HG02798 (cell line): ENCODE results near the gene XXYLT1.
A peak's percentile ranks its signal among the peaks of the same experiment; 100 is the strongest.

ENCODE experiments used
- ATAC-seq: cut with Tn5 transposase; IDR thresholded peaks from one replicate; pipeline ENCODE4 v1.9.1; 2021; ENCODE audit warnings: mild to moderate bottlenecking; ENCODE audit not compliant: unreplicated experiment, poor library complexity

The XXYLT1 gene

DNA sequence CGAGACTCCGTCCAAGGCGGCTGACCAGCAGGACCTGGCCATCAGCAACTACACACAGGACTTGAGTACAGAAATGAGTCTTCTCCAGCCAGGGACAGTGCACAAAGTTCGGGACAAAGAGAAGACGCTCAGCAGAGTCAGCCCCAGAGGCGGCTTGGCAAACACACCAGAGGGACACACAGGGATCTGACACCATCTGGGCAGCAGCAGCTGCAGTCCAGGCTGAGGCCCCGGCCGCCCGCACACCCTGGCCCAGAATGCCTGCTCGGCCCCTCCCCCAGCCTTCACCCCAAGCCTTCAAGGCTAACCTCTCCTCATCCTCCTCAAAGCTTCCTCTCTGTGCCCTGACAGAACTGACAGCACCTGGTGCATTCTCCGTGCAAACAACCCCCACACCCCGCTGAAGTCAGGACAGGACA is 61.1 kb downstream of the XXYLT1 start:
- ATAC-seq = no peak

DNA sequence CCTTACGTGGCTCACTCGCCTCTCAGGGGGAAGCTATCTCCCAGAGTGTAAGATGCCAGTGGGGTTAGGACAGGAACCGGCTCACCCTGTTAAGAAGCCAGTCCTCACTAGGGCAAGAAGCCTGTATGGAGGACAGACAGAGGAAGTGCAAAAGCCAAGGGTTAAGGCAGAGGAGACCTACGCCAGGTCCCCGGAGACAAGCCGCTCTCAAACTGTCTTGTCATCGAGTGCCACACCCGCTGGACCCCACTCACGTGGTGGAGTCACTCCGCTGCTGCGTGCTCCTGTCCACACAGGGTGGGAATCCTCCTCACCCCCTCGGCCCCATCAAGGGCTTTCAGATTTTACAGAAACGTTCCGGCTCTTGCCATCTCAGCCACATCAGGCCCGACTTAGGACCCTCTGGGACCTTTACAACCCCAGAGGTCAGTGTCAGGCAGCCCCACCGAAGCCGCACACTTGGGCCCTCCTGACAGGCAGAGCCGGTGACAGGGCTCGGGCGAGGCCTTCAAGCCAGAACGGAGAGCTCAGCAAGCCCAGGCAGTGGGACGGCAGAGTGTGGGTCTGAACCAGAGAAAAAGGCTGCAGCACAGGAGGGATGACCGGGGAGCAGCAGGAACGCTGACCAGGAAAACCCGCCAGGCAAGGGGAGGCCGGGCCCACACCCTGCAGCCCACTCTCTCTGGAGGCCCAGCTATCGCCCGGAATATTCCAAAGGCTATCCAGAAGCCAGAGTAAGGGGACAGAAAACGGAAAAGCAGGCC is 61.7 kb downstream of the XXYLT1 start:
- no peak for ATAC-seq

DNA sequence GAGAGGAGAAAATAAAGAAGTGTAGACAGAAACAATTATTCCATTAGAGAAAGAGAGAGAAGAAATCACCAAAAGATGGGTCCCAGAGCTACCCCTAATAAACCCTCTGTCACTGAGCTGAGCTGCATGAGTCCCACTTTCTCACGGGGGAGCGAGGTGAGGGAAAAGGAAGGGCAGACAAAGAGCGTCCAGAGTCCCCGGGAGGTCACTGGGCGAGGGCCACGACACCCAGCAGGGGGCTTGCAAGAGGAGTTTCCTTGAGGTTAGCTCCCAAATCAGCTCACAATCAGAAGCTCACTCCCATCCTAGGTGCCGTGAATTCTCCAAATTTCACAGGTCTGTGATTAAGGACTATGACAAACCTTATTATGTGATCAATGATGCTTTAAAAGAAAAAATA is 62.3 kb downstream of the XXYLT1 start:
- ATAC-seq = no peak

DNA sequence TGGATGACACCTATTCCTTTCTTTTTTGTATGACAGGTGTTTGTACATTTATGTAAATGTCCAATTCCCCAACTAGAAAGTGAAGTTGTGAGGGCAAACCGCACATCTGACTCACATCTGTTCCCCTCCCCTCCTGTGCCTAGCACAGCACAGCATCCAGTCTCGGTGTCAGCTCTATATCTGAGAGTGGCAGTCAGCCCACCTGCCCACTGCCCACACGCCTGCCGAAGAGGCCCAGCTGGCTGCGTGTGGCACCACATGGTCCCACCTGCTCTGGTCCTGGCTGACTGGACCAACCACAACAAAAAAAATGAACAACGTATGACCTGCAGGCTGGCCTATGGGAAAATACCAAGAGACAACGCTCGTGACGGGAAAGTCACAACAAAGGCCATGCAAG is 62.8 kb downstream of the XXYLT1 start:
- ATAC-seq = peak; percentile 94

DNA sequence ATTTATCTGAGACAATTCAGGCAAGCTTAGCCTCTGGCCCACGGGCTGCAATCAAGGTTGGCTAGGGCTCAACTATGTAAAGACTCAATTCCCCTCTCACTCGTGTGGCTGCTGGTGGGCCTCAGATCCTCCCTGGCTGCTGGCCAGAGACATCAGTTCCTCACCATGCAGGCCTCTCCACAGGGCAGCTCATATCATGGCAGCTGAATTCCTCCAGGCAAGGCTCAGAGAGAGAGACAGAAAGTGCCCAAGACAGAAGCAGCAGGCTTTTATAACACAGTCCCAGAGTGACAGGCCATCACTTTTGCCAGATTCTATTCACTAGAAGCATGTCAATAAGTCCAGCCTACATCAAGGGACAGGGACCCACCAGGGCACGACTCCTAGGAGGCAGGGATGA is 63.2 kb downstream of the XXYLT1 start:
- peak; percentile 31 for ATAC-seq

DNA sequence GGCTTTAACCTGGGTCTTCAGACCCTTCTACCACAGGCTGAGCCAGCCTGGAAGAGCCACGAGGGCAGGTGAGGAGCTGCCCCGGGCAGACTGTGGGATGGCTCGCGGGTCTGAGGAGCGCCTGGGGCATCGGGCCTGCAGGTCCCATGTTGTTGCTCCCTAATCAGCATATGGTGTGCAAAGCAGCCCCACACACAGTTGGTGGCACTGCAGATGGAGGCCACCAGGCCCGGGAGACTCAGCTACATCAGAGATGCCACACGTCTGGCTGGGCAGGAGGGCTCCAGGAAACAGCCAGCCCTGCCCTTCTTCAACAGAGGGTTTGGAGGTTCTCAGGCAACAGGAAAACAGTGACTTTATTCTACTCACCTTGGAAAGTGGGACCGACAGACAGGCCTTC is 63.9 kb downstream of the XXYLT1 start:
- no peak for ATAC-seq

DNA sequence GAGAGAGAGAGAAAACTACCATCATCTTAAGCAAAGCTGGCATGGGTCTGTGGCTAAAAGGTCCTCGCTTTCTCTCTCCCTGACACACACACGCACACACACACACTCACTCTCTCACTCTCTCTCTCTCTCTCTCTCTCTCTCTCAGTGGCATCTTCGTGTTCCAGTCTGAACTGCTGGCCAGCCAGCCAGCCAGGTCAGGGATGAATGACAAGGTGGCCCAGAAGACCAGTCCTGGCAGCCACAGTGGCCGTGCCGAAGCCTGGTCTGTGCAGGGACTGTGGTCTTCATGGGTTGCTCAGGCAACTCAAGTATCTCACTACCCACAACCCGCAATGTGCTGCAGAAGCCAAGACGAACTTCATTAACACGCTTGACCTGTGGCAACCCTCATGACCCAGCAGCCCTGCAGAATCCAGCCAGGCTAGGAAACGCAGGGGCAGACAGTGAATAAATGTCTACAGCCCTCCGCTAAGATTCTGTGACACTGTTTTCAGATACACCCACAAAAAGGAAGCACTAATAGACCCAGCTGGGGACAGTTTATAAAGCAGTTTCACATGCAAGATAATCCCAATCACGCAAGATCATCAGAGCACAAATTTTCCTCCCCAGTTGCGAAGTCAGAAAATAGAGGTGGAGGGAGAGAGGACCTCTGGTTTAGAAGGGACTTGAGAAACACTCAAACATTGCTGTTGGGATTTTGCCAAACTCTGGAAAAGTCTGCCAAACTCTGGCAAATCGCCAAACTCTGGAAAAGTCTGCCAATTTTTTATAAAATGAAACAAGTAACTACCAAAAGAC is 66.4 kb downstream of the XXYLT1 start:
- no peak for ATAC-seq

DNA sequence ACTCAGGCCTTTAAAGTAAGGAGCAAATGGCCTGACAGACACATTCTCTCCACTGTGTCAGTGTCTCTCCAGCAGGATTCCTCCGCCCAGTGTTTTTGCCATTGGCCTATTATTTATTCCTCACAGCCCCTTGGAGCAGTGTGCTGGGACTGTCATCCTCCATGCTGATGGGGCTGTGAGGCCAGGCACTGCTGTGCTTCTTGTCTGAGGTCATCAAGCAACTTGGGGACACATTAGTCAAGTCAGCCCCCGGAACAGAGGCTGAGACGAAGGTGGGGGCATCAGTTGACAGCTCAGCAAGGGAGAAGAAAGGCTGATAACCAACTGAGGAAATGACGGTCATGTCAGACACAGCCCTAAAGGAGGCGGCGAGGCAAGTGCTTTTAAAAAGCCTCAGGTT is 67.4 kb downstream of the XXYLT1 start:
- no peak for ATAC-seq

DNA sequence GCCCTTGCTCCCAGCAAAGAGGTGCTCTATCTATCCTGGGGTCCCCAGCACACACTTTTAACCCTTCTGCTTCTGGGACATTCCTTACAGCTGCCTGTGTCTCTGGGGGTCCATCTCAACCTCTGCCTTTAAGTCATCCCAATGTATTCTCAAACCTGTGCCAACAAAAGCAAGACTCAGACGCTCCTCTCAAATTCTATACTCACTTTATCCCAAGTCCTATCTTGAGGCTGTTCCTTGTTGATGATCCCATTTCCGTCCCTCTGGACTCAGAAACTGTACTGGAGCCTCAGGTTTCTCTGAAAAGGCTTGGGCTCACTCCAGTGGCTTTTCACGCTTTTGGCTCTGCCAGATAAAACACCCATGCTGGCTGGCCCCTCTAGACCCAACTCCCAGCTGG is 69.7 kb downstream of the XXYLT1 start:
- ATAC-seq = no peak

DNA sequence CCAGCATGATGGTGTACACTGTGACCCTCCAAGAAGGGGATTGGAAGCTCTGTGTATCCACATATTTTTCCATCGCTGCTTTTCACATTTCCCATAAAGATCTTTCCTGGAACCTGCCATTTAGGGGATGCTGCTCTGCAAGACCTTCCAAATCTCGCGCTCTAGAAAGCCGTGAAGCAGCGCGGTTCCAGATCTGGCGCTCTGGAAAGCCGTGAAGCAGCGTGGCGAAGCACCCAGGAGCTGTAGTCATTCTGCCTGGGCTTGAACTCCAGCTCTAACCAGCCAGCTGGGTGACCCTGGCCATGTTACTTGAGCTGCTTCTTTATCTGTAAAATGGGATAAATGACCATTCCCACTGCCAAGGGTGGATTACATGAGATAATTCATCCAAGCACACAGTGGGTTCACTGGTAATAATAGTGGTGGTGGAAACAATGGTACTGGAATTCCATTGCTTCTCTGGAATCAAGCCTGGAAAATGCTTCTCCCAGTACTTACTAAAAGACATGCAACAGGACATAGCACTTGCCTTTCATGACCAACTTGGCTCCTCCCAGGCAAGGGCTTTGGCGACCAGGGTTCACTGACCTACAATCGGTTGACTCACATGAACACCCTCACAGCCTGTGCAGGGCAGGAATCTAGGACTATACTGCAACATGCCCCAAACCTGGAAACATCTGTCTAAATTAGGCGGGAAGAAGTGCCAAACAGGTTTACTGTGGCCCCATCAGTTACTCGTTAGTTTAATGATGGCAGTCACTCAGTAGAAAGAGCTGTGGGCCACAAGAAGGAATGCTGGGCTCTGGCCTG is 70.7 kb downstream of the XXYLT1 start:
- no peak for ATAC-seq

DNA sequence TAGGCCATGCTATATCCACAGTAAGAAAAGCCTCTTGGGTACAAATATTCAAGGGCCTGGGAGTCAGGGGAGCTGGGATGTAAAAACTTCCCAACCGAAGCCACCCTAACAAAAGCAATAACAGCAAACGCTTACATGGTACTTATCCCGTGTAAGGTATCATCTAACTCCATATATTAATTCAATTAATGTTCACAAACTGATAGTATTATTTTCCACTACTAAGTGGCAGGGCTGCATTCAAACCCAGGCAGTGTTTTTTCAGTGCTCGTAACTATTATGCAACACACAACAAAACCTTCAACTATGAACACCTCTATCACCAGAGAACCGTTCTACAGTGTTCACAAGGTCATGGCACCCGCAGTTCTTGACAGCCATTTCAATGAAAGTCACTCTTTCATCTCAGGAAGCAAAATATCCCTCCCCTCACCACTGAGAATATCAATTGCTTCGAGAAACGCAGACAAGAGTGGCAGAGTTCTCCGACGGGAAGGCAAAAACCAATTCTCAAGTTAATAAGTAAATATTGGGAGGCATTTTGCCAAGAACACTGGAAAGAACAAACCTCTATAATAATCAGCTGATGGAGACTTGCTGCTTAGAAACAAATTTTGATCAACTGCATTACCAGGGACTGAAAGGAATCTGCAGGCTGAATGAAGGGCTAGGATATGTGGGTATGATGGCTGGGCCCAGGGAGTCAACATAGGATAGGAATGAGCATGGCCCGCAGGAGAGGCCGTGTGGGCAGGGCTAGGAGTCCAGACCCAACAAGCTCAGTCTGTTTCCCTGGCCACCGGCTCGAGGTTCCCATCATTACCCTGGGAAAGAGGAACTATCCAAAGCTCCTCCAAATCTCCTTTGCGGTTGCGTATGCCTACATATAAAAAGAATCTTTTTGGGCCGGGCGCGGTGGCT is 72.3 kb downstream of the XXYLT1 start:
- ATAC-seq = no peak

DNA sequence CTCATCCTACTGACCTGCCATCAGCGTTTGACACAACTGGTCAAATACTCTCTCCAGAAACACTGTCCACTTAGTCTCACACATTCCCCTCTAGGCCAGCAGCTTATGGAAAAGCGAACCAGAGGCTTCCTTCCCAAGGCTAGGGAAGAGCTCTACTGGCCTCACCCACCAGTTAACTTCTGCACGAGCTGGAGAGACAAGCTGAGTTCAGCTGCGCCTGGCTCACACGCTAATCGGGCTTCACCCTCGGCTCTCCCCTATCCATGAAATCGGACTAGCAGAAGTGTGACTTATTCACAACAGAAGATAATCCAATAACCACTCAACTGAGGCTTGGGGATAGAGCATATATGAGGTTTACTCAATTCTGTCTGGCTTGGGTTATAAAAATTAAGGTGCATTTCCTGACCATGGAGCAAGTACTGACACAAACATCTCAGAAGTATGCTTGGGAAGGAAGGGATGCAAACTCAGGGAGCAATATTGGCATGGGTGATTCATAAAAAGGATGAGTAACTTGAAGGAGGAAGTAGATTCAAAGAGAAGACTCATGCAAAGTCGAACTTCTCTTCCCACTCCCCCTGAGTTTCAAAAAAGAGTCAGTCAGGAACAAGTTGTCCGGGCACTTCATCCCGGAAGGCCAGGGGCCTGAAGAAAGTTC is 73.1 kb downstream of the XXYLT1 start:
- ATAC-seq = no peak

DNA sequence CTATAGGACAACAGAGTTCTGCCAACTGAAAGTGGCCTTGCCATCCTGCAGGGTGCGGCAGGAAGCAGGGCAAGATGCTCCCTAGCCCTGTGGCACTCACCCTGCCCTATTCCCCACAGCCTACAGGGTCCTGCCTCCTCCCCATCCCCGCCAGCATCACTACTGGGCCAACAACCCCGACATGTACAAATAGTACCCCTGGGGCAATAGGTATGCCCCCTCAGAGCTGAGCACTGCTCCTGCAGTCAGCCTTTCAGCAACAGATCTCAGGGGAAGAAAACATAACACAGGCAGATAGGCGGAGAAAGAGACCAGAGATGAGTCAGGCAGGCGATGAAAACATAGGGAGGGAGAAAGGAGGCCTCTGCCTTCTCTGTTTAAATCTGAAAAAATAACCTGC is 74.7 kb downstream of the XXYLT1 start:
- ATAC-seq = no peak

DNA sequence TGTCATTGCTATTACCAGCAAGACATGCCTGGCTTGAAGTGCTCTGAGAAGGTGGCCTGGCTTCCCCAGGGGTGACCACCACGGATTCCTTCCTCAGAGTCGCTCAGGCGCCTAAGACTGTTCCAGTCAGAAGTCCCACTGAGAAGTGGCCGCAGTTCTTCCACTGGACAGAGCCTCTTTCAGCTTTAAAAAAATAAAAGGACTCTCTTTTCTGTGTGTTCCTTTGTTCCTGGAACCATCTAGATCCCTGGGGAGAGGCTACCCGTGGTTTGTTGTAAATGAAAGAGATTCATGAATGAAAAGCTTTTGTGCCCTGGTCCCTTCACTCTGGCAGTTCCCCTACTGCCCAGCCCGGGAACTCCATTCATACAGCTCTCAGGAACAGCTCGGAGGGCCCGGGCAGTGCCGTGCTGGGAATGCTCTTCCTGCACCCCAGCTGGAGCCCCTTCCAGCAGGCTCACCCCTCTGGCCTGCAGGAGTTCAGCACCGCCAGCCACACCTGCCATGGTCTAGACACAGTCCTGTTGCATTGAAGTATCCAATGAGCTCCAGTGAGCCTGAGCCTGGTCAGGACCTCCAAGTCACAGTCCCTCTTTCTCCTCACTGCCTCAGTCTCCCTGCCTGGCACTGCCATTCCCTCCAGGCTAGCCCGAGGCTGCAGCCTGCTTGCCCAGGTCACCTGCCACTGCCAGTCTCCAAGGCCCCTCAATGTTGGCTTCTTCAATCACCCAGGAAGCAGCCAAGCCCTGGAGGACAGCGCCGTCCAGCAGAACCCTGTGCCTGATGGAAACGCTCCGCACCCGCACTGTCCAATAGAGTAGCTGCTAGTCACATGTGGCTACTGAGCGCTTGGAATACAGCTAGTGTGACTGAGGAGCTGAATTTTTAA is 75.4 kb downstream of the XXYLT1 start:
- no peak for ATAC-seq

DNA sequence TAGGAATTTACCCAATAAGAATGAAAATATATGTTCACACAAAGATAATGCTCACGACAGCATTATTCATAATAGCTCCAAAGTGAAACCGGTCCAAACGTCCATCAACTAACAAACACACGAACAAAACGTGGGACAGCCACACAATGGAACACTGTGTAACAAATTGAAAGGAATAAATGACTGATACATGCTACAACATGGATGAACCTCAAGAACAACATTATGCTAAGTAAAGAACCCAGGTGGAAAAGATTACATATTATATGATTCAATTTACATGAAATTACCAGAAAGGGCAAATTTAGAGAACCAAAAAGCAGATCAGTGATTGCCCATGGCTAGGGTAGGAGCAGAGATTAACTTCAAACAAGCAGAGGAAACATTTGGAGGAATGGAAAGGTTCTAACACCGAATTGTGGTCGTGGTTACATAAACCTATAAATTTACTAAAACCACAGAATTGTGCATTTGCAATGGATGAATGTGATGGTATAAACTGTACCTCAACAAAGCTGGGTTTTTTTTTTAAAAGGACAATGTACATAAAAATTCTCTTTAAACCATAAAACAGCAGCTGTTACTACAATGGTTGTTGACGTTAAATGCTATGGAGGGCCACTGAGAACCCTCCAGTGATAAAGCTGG is 76.3 kb downstream of the XXYLT1 start:
- no peak for ATAC-seq

DNA sequence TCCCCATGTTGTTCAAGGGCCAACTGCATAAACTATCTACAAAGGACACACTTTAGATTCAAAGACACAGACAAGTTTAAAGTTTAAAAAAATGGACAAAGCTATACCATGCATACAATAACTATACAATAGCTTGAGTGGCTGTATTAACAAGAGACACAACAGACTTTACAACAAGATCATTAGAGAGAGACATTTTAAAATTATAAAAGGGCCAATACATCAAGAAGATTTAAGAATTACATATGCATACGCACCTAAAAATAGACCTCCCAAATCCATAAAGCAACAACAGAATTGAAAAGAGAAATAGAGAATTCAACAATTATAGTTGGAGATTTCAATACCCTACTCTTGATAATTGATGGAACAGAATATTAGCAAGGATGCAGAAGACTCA is 79.4 kb downstream of the XXYLT1 start:
- no peak for ATAC-seq

DNA sequence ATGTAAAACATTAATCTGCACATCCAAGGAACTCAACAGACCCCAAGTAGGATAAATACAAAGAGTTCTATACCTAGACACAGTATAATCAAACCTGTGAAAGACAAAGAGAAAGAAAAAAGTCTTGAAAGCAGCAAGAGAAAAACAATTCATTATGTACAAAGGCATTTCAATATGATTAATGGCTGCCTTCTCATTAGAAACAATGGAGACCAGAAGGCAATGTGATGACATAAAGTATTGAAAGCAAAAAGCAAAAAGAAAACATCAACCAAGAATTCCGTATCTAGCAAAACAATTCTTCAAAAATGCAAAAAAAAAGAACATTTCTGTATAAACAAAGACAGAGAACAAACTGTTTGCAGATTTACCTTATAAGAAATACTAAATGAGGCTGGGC is 81.1 kb downstream of the XXYLT1 start:
- no peak for ATAC-seq

DNA sequence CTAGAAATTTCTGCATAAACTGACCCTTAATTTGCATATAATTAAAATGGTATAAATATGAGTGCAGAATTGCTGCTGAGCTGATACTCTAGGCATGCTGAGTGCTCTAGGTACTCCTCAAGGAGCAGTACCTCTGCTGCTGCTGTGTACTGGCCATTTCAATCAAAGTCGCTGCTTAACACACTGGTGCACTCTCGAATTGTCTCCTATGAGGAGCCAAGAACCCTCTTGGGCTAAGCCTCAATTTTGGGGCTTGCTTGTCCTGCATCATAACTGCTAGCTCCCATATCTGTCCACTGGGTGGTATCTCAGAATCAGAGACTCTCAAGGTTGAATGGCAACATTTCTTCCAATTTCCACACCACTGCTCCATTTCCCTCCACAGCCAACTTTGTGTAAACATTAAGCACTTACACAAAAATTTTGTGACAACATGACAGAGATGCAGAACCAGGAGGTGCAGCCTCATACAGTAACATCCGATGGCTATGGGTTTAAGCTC is 82.5 kb downstream of the XXYLT1 start:
- ATAC-seq = no peak
